ENCODE data around the gene ASTN2.

GRCh38 chr9:116572095-116572748, 842.6 kb downstream of the ASTN2 start:
- TF ChIP-seq CTCF (IDR thresholded peaks at IDR 0.05), result peak; percentile 54 to 89 (median 78)
- no peak for TF ChIP-seq EP300 (IDR thresholded peaks at IDR 0.05)
- peak; percentile 69 for TF ChIP-seq POLR2AphosphoS5 (IDR thresholded peaks at IDR 0.05)
